Hematopoietic multipotent progenitor cell (in vitro differentiated cells): ENCODE data around the gene LARP6. TPM values are rescaled to one million over a fixed set of nuclear protein-coding genes. Genes with fewer than 3 reads are reported as not detected.

Experiments
- DNase-seq, 3 donors: peaks; one replicate each; pipeline ENCODE4 v3.0.0-alpha.2; 2011 to 2015; ENCODE audit warnings: low read depth in 2 of 3, low spot score in 2 of 3
- total RNA-seq: library from RNA; depleted of rRNA; stranded (reverse); fragments of >200 nt; gene quantifications from one replicate; pipeline ENCODE4 v1.2.3, GENCODE V29; 2012

The LARP6 gene
- total RNA-seq, 1 donor: 1.3 TPM

GRCh38 chr15:70796516-70797310 lies 57.2 kb downstream of the LARP6 start:
- no peak for DNase-seq

DNA sequence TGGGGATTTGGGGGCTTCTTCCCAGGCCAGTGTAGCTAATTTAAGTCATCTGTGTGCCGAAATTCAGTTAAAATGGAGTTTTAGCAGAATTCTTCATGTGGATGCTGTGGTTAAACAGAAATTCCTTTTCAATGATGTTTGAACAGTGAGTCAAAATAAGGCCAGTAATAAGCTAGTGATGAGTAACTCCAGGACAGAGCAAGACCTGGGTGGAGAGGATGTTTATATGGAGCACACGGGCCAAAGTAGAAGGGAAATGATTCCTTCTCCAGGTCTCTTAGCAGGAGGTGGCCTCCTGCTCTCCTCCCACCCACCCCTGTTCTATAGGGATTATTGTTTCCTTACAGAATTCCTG lies 58.7 kb downstream of the LARP6 start:
- no peak for DNase-seq

DNA sequence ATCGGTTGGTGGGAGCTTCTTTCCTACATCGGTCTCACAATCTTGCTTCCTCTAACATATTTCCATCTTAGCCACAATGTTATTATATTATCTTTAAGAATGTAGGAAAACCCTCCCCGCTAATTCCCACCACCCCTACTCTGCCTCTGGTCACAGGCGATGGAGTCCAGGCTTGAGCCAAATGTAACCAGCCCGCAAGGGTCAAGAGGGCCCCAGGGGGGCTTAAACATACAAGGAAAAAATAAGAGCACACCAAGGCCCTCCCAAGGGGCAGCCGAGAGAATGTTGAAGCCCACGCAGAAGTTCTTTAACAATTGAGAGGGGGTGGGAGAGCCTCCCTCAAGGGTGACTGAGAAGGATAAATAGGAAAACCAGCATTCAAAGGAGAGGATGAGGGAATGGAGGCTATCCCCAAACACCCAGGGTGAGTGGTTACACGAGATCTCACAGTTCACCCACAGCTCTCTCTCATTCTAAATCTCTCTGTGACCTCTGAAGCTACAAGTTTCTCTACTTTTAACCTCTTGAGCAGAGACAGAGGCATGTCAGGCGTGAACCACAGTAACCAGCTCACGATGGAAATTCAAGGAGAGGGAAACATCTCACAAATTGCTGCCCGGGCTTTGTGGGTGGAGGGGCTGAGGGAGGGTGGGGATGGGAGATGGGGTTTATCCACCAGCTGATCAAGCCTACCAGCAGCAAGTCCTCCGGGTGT lies 59.2 kb downstream of the LARP6 start:
- no peak for DNase-seq

- DNase-seq: no peak
Measured at GRCh38 chr15:70793694-70794093, 60.3 kb downstream of the LARP6 start.

- no peak for DNase-seq
Measured at GRCh38 chr15:70792171-70792573, 61.8 kb downstream of the LARP6 start.

DNA sequence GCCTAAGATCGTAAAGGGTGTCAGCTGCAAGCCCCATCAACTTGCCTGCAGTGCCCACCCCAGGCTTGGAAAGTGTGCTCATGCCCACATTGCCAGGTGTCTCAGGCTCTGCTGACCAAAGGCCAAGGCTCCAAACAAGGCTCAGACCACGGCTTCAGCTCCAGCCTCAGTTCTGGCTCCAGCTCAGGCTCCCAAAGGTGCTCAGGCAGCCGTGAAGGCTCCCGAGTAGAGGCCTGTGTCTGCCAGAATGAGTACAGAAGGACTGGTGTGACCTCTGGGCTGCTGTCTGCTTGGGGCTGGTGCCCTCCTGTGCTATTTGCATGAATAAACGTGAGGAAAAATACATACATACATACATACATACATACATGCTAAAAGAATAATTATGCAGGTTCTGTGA lies 62.7 kb downstream of the LARP6 start:
- no peak for DNase-seq

GRCh38 chr15:70789213-70789612 lies 64.7 kb downstream of the LARP6 start:
- no peak for DNase-seq

- DNase-seq: no peak
Measured at GRCh38 chr15:70788114-70789049, 65.6 kb downstream of the LARP6 start.

DNA sequence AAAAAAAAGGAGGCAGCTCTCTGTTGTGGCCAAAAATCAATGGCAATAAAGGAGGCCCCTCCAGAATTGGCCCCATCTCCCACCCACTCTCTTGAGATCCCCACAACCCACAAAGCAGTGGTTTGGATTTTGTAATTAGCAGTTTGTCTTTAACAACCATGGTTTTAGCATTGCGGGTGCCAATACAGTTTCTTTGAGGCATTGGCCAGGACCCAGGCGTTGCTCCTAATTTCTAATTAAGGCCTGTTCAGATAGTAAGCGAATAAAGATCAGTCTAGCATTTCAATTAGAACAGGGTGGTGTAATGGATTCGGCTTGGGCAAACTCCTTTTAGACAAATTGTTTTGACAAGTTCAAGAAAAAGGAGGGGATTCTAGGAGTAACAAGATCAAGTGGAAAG lies 67.0 kb downstream of the LARP6 start:
- no peak for DNase-seq

DNA sequence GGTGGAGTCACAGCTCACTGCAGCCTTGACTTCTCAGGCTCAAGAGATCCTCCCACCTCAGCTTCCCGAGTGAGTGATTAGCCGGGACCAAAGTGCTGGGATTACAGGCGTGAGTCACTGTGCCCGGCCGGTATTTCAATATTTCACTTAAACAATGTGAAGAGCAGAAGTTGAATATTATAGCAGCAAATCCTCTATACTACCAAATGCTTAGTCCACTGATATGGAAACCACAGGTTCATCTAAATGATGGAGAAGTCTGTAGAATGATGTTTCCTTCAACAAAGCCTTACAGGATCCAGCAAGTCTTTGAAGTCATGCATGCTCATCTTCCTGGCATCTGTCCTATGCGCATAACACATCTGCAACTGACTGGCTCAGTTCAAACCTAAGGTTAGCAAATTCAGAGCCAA lies 70.3 kb downstream of the LARP6 start:
- DNase-seq: no peak

GRCh38 chr15:70783041-70783440 lies 70.9 kb downstream of the LARP6 start:
- DNase-seq: no peak

DNA sequence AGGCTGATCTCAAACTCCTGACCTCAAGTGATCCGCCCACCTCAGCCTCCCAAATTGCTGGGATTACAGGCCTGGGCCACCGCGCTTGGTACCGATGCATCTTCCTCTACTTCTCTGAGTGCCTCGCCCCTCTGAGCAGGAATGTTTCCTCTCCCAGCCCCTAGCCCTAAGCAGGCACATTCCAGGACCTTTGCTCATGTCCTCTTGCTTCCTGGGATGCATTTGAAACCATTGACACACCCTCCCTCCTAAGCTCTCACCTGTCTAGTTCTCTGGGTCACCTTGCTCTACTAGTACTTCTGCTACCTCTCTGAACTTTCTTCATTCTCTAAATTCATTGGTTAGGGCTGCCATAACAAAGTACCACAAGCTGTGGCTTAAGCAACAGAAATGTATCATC lies 72.7 kb downstream of the LARP6 start:
- DNase-seq: no peak

Other genes starting within 250 kb of the LARP6 start
- gene UACA, start 90.6 kb downstream of the LARP6 start, total RNA-seq: 3.0 TPM
- gene THAP10, start 38.3 kb upstream of the LARP6 start, total RNA-seq: 0.54 TPM
- 1.6 TPM for gene LRRC49, start 38.7 kb upstream of the LARP6 start, total RNA-seq